IMR-90 (cell line): ENCODE measurements around the gene SERPINI1. TPM values are rescaled to one million over a fixed set of nuclear protein-coding genes. Genes with fewer than 3 reads are reported as not detected.

Experiments
- ATAC-seq: fragments of 200-7000 bp; cut with Tn5 transposase; 2 replicates; pipeline ENCODE4 v1.9.1; 2020; ENCODE audit warnings: low read depth, mild to moderate bottlenecking, moderate library complexity
- BruUV-seq: library from RNA; stranded (reverse); fragments of 400-500 nt; replicated peaks from 2 replicates; lab custom pipeline; 2021; lab: Mats Ljungman, UMichigan
- CTCF ChIA-PET: fragments of 300-600 bp; formaldehyde crosslinking; extraction: SDS; loops from one replicate; lab custom pipeline; 2021; ENCODE audit warnings: antibody characterized with exemption; lab: Yijun Ruan, JAX
- POLR2A ChIA-PET: fragments of 300-600 bp; sonication (Branson Sonifier 250); formaldehyde crosslinking; loops from one replicate; lab custom pipeline; 2022; ENCODE audit warnings: antibody characterized with exemption; ENCODE audit not compliant: unreplicated experiment; lab: Charles Lee
- DNase-seq: peaks from one replicate; pipeline ENCODE4 v3.0.0; 2013
- H2AFZ ChIP-seq: replicated peaks from 2 replicates; pipeline ENCODE3; 2013; ENCODE audit warnings: low read length, mild to moderate bottlenecking; ENCODE audit not compliant: poor library complexity
- H2AK5ac ChIP-seq: 2 replicates; pipeline ENCODE4 v1.6.1; 2013; ENCODE audit warnings: low read depth, low read length, inconsistent platforms
- H2AK9ac ChIP-seq: replicated peaks from 2 replicates; pipeline ENCODE3; 2013; ENCODE audit warnings: mild to moderate bottlenecking, low read depth, low read length, moderate library complexity; ENCODE audit not compliant: poor library complexity
- H2BK120ac ChIP-seq: 2 replicates; pipeline ENCODE4 v1.6.1; 2013; ENCODE audit warnings: low read depth, low read length, inconsistent platforms
- H2BK15ac ChIP-seq: 3 replicates; pipeline ENCODE4 v1.6.1; 2013; ENCODE audit warnings: low read depth, low read length, inconsistent platforms
- H2BK20ac ChIP-seq: 2 replicates; pipeline ENCODE4 v1.6.1; 2013; ENCODE audit warnings: low read depth, mild to moderate bottlenecking, inconsistent platforms, low read length, moderate library complexity
- H2BK5ac ChIP-seq: 2 replicates; pipeline ENCODE4 v1.6.1; 2013; ENCODE audit warnings: mild to moderate bottlenecking, low read depth, low read length, inconsistent platforms; ENCODE audit not compliant: poor library complexity, severe bottlenecking
- H3K14ac ChIP-seq: replicated peaks from 2 replicates; pipeline ENCODE4 v1.6.1; 2013; ENCODE audit warnings: low read depth, low read length, inconsistent platforms
- H3K18ac ChIP-seq: 2 replicates; pipeline ENCODE4 v1.6.1; 2013; ENCODE audit warnings: low read depth, low read length, control low read depth
- H3K23ac ChIP-seq: 2 replicates; pipeline ENCODE4 v1.6.1; 2013; ENCODE audit warnings: low read depth, low read length, inconsistent platforms
- H3K27ac ChIP-seq: 2 replicates; pipeline ENCODE4 v1.5.1; 2013; ENCODE audit warnings: mild to moderate bottlenecking, control low read depth, low read length; ENCODE audit not compliant: insufficient read depth
- H3K27me3 ChIP-seq: 2 replicates; pipeline ENCODE4 v1.6.1; 2013; ENCODE audit warnings: low read length; ENCODE audit not compliant: control insufficient read depth, insufficient read depth
- H3K36me3 ChIP-seq: 2 replicates; pipeline ENCODE4 v1.6.1; 2013; ENCODE audit warnings: low read length, mixed read lengths; ENCODE audit not compliant: control insufficient read depth, insufficient read depth
- H3K4ac ChIP-seq: 2 replicates; pipeline ENCODE4 v1.6.1; 2013; ENCODE audit warnings: low read depth, low read length, inconsistent platforms
- H3K4me1 ChIP-seq: 2 replicates; pipeline ENCODE4 v1.6.1; 2013; ENCODE audit warnings: low read length, mixed read lengths; ENCODE audit not compliant: control insufficient read depth, insufficient read depth
- H3K4me2 ChIP-seq: 2 replicates; pipeline ENCODE4 v1.6.1; 2013; ENCODE audit warnings: low read depth, mild to moderate bottlenecking, control low read depth, low read length, moderate library complexity
- H3K4me3 ChIP-seq: 2 replicates; pipeline ENCODE4 v1.5.1; 2013; ENCODE audit warnings: low read depth, mild to moderate bottlenecking, control low read depth, low read length, moderate library complexity; ENCODE audit not compliant: insufficient read depth
- H3K56ac ChIP-seq: 2 replicates; pipeline ENCODE4 v1.6.1; 2013; ENCODE audit warnings: low read length, inconsistent platforms; ENCODE audit not compliant: insufficient read depth; ENCODE audit errors: extremely low read depth
- H3K79me1 ChIP-seq, 2 experiments: 2 replicates each; pipeline ENCODE4 v1.6.1; 2013; ENCODE audit warnings: low read length in 2 of 2, inconsistent platforms in 1 of 2, low read depth in 1 of 2
- H3K9ac ChIP-seq: 2 replicates; pipeline ENCODE4 v1.6.1; 2013; ENCODE audit warnings: low read depth, low read length, control low read depth
- H3K9me1 ChIP-seq: 2 replicates; pipeline ENCODE4 v1.6.1; 2013; ENCODE audit warnings: low read length, inconsistent platforms; ENCODE audit not compliant: insufficient read depth
- H3K9me3 ChIP-seq: 2 replicates; pipeline ENCODE4 v1.6.1; 2013; ENCODE audit warnings: low read length; ENCODE audit not compliant: control insufficient read depth, insufficient read depth
- H4K20me1 ChIP-seq: 2 replicates; pipeline ENCODE4 v1.6.1; 2013; ENCODE audit warnings: low read length, inconsistent platforms; ENCODE audit not compliant: insufficient read depth
- H4K5ac ChIP-seq: 2 replicates; pipeline ENCODE4 v1.6.1; 2013; ENCODE audit warnings: mild to moderate bottlenecking, low read depth, low read length, control low read depth
- H4K8ac ChIP-seq, 2 experiments: 2 replicates each; pipeline ENCODE4 v1.6.1; 2013; ENCODE audit warnings: low read depth in 2 of 2, low read length in 2 of 2, control low read depth in 1 of 2, inconsistent platforms in 1 of 2
- H4K91ac ChIP-seq: 2 replicates; pipeline ENCODE4 v1.6.1; 2013; ENCODE audit warnings: low read depth, low read length, inconsistent platforms; ENCODE audit not compliant: insufficient read depth
- BHLHE40 ChIP-seq: fragments of 150-350 bp; IDR thresholded peaks from 2 replicates; pipeline ENCODE4 v1.6.1; 2016; ENCODE audit warnings: mild to moderate bottlenecking, low read depth, low read length
- CEBPB ChIP-seq: IDR thresholded peaks from 2 replicates; pipeline ENCODE4 v1.6.1; 2012; ENCODE audit warnings: low read depth, low read length, improper control_type of control experiment
- CHD1 ChIP-seq: IDR thresholded peaks from 2 replicates; pipeline ENCODE4 v1.6.1; 2012; ENCODE audit warnings: low read depth, low read length, improper control_type of control experiment
- FOS ChIP-seq: fragments of 150-350 bp; IDR thresholded peaks from 2 replicates; pipeline ENCODE4 v1.6.1; 2016; ENCODE audit warnings: low read depth, low read length
- MAFK ChIP-seq: IDR thresholded peaks from 2 replicates; pipeline ENCODE4 v1.6.1; 2012; ENCODE audit warnings: low read depth, low read length, improper control_type of control experiment
- MAZ ChIP-seq: IDR thresholded peaks from 2 replicates; pipeline ENCODE4 v1.6.1; 2012; ENCODE audit warnings: low read depth, mild to moderate bottlenecking, low read length, improper control_type of control experiment, moderate library complexity, borderline replicate concordance
- MXI1 ChIP-seq: IDR thresholded peaks from 2 replicates; pipeline ENCODE4 v1.6.1; 2012; ENCODE audit warnings: low read depth, mild to moderate bottlenecking, low read length, moderate library complexity, borderline replicate concordance
- NFE2L2 ChIP-seq: fragments of 150-350 bp; IDR thresholded peaks from 2 replicates; pipeline ENCODE4 v1.6.1; 2016; ENCODE audit warnings: low read depth, mild to moderate bottlenecking, low read length
- POLR2A ChIP-seq: IDR thresholded peaks from 2 replicates; pipeline ENCODE4 v1.6.1; 2012; ENCODE audit warnings: mild to moderate bottlenecking, low read depth, low read length
- RAD21 ChIP-seq: IDR thresholded peaks from 2 replicates; pipeline ENCODE4 v1.6.1; 2012; ENCODE audit warnings: low read length, improper control_type of control experiment
- RCOR1 ChIP-seq: IDR thresholded peaks from 2 replicates; pipeline ENCODE4 v1.6.1; 2012; ENCODE audit warnings: mild to moderate bottlenecking, low read length, improper control_type of control experiment; ENCODE audit not compliant: insufficient replicate concordance
- RFX5 ChIP-seq: IDR thresholded peaks from 2 replicates; pipeline ENCODE4 v1.8.0; 2012; ENCODE audit warnings: low read depth, mild to moderate bottlenecking, low read length, moderate library complexity
- SMC3 ChIP-seq: fragments of 150-350 bp; IDR thresholded peaks from 2 replicates; pipeline ENCODE4 v1.6.1; 2016; ENCODE audit warnings: low read depth, mild to moderate bottlenecking, antibody characterized with exemption, low read length, moderate library complexity
- USF2 ChIP-seq: fragments of 150-350 bp; IDR thresholded peaks from 2 replicates; pipeline ENCODE4 v1.6.1; 2017; ENCODE audit warnings: mild to moderate bottlenecking, antibody characterized with exemption, low read length, low read depth
- WGBS, 2 experiments: methylation state at CpG; one replicate each; pipeline versions ENCODE4 v1.1.5 to v1.1.7; 2013; ENCODE audit warnings: missing lambda C conversion rate in 2 of 2; ENCODE audit not compliant: insufficient read length in 1 of 2; ENCODE audit errors: extremely low coverage in 2 of 2; 5-methylcytosine and 5-hydroxymethylcytosine counted together
- dilution Hi-C: fragments of 300-500 bp; cut with HindIII; formaldehyde crosslinking; loops from one replicate; pipeline ENCODE4 v1.14.3; 2018; ENCODE audit warnings: low sequenced_read_pairs; ENCODE audit not compliant: unreplicated experiment
- in situ Hi-C: fragments of 300-500 bp; cut with MboI; formaldehyde crosslinking; loops from 3 replicates; pipeline ENCODE4 v1.14.3; 2019; ENCODE audit warnings: low sequenced_read_pairs, inconsistent platforms, mixed read lengths
- intact Hi-C: fragments of 100-400 bp; cut with micrococcal nuclease; formaldehyde crosslinking; loops from 2 replicates; pipeline ENCODE4 v1.10.0; 2022
- polyA plus RNA-seq, 3 experiments: library from polyadenylated mRNA; depleted of rRNA; stranded (reverse); fragments of >200 nt; gene quantifications; 2 replicates each; pipeline ENCODE4 v1.2.3, GENCODE V29; 2012; ENCODE audit warnings: low replicate concordance in 1 of 3
- total RNA-seq: library from RNA; depleted of rRNA; stranded (reverse); fragments of >200 nt; gene quantifications from 2 replicates; pipeline ENCODE4 v1.2.3, GENCODE V29; 2012
- TF ChIP-seq, protein P1 (sequence below): conservative IDR thresholded peaks from 2 replicates; pipeline ENCODE4 v1.5.1; 2012; ENCODE audit warnings: mild to moderate bottlenecking, low read depth, low read length, improper control_type of control experiment
- TF ChIP-seq, protein P2 (sequence below): fragments of 150-350 bp; IDR thresholded peaks from 2 replicates; pipeline ENCODE4 v1.6.1; 2016; ENCODE audit warnings: low read depth, mild to moderate bottlenecking, low read length, moderate library complexity, borderline replicate concordance

The SERPINI1 gene
- total and polyA plus RNA-seq, 2 of the 4 experiments (the other 2 are of a cell fraction), result 0.36 to 1.3 TPM

DNA sequence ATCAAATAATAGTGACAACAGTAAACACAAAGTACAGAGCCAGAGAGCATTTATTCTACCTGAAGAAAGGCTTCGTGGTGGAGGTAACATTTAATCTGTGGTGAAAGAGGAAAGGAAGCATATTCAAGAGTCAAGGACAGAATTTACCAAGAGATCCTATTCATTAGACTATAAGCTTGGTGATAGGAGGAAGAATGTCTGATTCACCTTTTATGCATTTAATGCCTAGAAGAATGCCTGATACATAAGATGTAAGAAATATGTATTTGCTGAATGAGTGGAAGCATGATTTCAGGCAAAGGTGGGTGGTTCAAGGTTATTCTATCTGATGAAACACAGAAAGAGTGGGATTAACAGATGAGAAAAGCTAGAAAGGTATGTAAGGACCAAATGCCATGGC, 119.8 kb downstream of the SERPINI1 start:
- no peak overlapping the region for H3K4me3 ChIP-seq
- no peak overlapping the region for H2AK5ac ChIP-seq
- H3K23ac ChIP-seq, result no peak overlapping the region
- no peak overlapping the region for H3K18ac ChIP-seq
- no peak overlapping the region for H3K4me2 ChIP-seq
- no peaks in the 10 kb centered on the region for H3K79me1 ChIP-seq
- no peaks in the 10 kb centered on the region for H3K9me1 ChIP-seq
- intact Hi-C loops, result no loop called here
- no peak overlapping the region for H3K4ac ChIP-seq
- H3K36me3 ChIP-seq, result no peaks in the 10 kb centered on the region
- H4K91ac ChIP-seq, result no peak overlapping the region
- H3K9me3 ChIP-seq, result no peaks in the 10 kb centered on the region
- no peaks in the 10 kb centered on the region for H3K4me1 ChIP-seq
- H3K27me3 ChIP-seq, result no peaks in the 10 kb centered on the region
- H2BK5ac ChIP-seq, result no peak overlapping the region
- no peak overlapping the region for H2AK9ac ChIP-seq
- in situ Hi-C loops, result no loop called here
- H3K9ac ChIP-seq, result no peak overlapping the region
- TF ChIP-seq FOS (no peak), MAFK (no peak), RFX5 (no peak), CEBPB (no peak), CHD1 (no peak), NFE2L2 (no peak), SMC3 (no peak), MAZ (no peak), MXI1 (no peak), POLR2A (no peak), BHLHE40 (no peak), USF2 (no peak), RCOR1 (no peak), RAD21 (no peak)
- TF ChIP-seq, protein P1, sequence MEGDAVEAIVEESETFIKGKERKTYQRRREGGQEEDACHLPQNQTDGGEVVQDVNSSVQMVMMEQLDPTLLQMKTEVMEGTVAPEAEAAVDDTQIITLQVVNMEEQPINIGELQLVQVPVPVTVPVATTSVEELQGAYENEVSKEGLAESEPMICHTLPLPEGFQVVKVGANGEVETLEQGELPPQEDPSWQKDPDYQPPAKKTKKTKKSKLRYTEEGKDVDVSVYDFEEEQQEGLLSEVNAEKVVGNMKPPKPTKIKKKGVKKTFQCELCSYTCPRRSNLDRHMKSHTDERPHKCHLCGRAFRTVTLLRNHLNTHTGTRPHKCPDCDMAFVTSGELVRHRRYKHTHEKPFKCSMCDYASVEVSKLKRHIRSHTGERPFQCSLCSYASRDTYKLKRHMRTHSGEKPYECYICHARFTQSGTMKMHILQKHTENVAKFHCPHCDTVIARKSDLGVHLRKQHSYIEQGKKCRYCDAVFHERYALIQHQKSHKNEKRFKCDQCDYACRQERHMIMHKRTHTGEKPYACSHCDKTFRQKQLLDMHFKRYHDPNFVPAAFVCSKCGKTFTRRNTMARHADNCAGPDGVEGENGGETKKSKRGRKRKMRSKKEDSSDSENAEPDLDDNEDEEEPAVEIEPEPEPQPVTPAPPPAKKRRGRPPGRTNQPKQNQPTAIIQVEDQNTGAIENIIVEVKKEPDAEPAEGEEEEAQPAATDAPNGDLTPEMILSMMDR, result no peak
- TF ChIP-seq, protein P2, sequence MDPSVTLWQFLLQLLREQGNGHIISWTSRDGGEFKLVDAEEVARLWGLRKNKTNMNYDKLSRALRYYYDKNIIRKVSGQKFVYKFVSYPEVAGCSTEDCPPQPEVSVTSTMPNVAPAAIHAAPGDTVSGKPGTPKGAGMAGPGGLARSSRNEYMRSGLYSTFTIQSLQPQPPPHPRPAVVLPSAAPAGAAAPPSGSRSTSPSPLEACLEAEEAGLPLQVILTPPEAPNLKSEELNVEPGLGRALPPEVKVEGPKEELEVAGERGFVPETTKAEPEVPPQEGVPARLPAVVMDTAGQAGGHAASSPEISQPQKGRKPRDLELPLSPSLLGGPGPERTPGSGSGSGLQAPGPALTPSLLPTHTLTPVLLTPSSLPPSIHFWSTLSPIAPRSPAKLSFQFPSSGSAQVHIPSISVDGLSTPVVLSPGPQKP, result no peak
- ATAC-seq (no peak), DNase-seq (no peak)
- H2BK120ac ChIP-seq, result no peak overlapping the region
- no peak overlapping the region for H2AFZ ChIP-seq
- no peak overlapping the region for H2BK20ac ChIP-seq
- H4K20me1 ChIP-seq, result no peaks in the 10 kb centered on the region
- BruUV-seq, result no TSS peak
- H3K27ac ChIP-seq, result no peak overlapping the region
- ChIA-PET CTCF (interaction anchor here (0.6 kb wide), 1 partner anchor 1485 kb away, joined by 4 read pairs; no protein-coding TSS in a partner anchor), POLR2A (no interaction called here)
- dilution Hi-C loops, result no loop called here
- no peak overlapping the region for H3K56ac ChIP-seq
- no peak overlapping the region for H2BK15ac ChIP-seq
- H4K5ac ChIP-seq, result no peak overlapping the region
- H3K14ac ChIP-seq, result no peak overlapping the region
- H4K8ac ChIP-seq, result no peak overlapping the region
- no CpG with 5 or more reads among the region's 1 CpG for WGBS, 2 experiments
